A549 treated with RU486 at 1 μM for 4 hours (cell line): ENCODE results near the gene MFSD6L. TPM values are rescaled to one million over a fixed set of nuclear protein-coding genes. Genes with fewer than 3 reads are reported as not detected.

Source experiments
- total RNA-seq: library from RNA; stranded (reverse); fragments of 200-300 nt; extraction: Qiagen RNA extraction; gene quantifications from 5 replicates; pipeline ENCODE4 v1.2.3, GENCODE V29; 2022; ENCODE audit warnings: low read depth

Gene MFSD6L, protein sequence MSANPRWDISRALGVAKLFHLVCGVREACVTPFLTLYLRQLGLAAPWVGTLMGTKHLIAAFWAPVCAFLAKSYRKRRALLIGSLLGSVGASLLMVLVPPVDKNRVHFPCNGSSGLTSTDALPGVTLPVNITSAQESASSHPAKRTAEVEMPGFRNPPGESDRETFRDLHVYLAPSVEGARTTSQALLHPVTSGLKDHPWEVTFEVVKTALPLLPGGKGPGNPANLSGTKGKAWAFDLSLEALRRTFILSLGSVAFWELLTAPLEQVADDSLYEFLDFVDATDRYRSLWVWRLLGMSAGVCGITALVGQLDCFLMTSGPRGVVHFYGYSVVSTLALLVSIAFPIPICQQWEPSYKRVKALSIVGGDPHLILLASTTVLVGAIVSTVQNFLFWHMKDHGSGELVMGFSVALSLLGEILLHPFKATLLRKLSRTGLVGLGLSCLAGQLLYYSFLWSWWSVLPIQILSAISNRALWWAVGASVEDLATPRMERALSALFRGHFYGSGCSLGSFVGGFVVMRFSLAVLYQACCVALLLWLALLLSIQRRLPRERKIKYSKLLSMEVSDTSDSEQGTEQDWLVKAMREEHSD
- not detected in 5 replicates for total RNA-seq

DNA sequence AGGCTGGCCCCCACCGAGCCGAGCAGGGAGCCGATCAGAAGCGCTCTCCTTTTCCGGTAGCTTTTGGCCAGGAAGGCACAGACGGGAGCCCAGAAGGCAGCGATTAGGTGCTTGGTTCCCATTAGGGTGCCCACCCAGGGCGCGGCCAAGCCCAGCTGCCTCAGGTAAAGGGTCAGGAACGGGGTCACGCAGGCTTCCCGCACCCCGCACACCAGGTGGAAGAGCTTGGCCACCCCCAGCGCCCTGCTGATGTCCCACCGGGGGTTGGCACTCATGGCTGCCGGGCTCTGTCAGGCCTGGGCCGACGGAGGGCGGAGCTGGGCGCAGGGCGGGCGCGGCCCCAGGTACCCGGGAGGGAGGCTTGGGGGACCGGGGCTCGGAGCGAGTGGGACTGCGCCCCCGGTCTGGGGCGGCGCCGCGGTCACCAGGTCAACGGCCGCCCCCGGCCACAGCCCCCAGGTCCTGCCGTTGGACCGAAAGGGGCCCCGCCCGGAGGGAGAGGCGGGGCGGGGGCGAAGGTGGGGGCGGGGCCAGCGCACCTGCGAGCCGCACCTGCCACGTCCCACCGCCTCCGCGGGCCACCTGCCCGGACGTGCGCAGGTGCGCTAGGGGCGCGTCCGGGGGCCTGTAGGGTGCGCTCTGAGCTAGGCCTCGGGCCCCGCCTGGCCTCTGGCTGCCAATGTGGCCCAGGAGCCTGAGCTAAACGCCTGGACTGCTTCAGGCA, at the start of gene MFSD6L:
Gene MFSD6L, minus strand, starts transcription at position 520 of the 724 bp plus-strand sequence. Its CDS starts 245 bp downstream, at position 275.

DNA sequence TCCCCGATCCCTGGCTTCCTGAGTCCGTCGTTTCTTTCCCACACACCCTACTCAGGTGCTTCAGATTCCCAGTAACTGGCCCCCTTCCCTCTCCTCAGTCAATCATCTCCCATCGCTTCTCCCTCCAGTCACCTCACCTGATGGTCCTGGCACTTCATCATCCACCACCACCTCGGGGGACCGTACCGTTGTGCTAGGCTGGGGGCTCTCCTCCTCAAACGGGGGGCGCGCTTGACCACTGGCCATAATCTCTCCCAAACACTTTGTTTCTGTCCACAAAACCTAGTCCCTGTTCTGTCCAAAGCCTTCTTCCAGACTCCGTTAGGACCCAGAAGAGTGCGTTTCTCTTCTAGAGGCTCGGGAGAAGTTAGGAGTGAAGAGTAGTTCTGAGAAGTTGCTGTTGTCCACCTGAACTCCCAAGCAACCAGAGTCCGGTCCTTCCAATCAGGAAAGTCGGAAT, 41.0 kb downstream of the MFSD6L start, which contains the start of gene SPDYE4:
Gene SPDYE4, minus strand, starts transcription at position 410 of the 460 bp plus-strand sequence. Its CDS starts 164 bp downstream, at position 246.

Other genes starting within 250 kb of the MFSD6L start
- gene MYH10, start 168.6 kb downstream of the MFSD6L start, total RNA-seq, result 18.4 to 25.6 TPM (median 21.3 TPM) in 5 replicates
- gene CCDC42, start 54.5 kb downstream of the MFSD6L start, total RNA-seq, result not detected in 5 replicates
- gene SPDYE4, start 40.8 kb downstream of the MFSD6L start, total RNA-seq, result not detected in 5 replicates
- gene PIK3R6, start 68.3 kb upstream of the MFSD6L start, total RNA-seq, result not detected in 5 replicates
- 0.25 TPM in 1 of 5 replicates, not detected in the others for gene PIK3R5, start 166.3 kb upstream of the MFSD6L start, total RNA-seq
- 0.33 to 0.53 TPM (median 0.42 TPM) in 5 replicates for gene NTN1, start 222.1 kb upstream of the MFSD6L start, total RNA-seq